Measurements from ENCODE around the gene PRAMEF13.
"Not testable (repeated sequence)": the region's sequence is repeated elsewhere in the genome, so short reads cannot be mapped to it uniquely, and the experiment has no call there.

PRAMEF13 gene

GRCh38 chr1:13224480-13225060, 23.4 kb upstream of the PRAMEF13 start:
- TF ChIP-seq TAF1 (IDR thresholded peaks at IDR 0.05; ENCODE audit: low read depth, low read length) (no peak), POU2F2 (IDR thresholded peaks at IDR 0.05; ENCODE audit: low read depth, low read length) (no peak), SPI1 (IDR thresholded peaks at IDR 0.05; ENCODE audit: low read depth, low read length) (no peak), POLR2A (IDR thresholded peaks at IDR 0.05; ENCODE audit: low read depth, low read length) (no peak), POLR2AphosphoS5 (IDR thresholded peaks at IDR 0.05; ENCODE audit: low read depth, low read length) (no peak), PAX5 (IDR thresholded peaks at IDR 0.05; ENCODE audit: insufficient read depth, low read length, severe bottlenecking) (no peak)
- no peak for DNase-seq (ENCODE audit: insufficient read length, low spot score)

GRCh38 chr1:13222788-13223187, 21.6 kb upstream of the PRAMEF13 start:
- not testable (repeated sequence) for DNase-seq (ENCODE audit: insufficient read length, low spot score); FAIRE-seq

More at GRCh38 chr1:13224480-13225060, 23.4 kb upstream of the PRAMEF13 start:
- no peak for FAIRE-seq

- DNase-seq (ENCODE audit: insufficient read length, low spot score); FAIRE-seq: not testable (repeated sequence)
Observed at GRCh38 chr1:13219203-13219602, 18.0 kb upstream of the PRAMEF13 start.

GRCh38 chr1:13216619-13217018, 15.4 kb upstream of the PRAMEF13 start:
- not testable (repeated sequence) for FAIRE-seq; DNase-seq (ENCODE audit: insufficient read length, low spot score)

- FAIRE-seq; DNase-seq (ENCODE audit: insufficient read length, low spot score): not testable (repeated sequence)
Observed at GRCh38 chr1:13208712-13209111, 7.5 kb upstream of the PRAMEF13 start.

- not testable (repeated sequence) for FAIRE-seq; DNase-seq (ENCODE audit: insufficient read length, low spot score)
Observed at GRCh38 chr1:13171548-13171947, 29.7 kb downstream of the PRAMEF13 start, which contains the start of gene PRAMEF9. TSS of gene PRAMEF9 (plus strand) at chr1:13171848. CDS start at chr1:13175281, 3,433 bp downstream.

GRCh38 chr1:13165531-13165930, 35.7 kb downstream of the PRAMEF13 start, which contains the start of gene HNRNPCL4:
TSS of gene HNRNPCL4 (minus strand) at chr1:13165631. CDS start at chr1:13165467, 164 bp downstream.
- not testable (repeated sequence) for DNase-seq (ENCODE audit: insufficient read length, low spot score); FAIRE-seq

- DNase-seq (ENCODE audit: insufficient read length, low spot score); FAIRE-seq: not testable (repeated sequence)
Observed at GRCh38 chr1:13155909-13156308, 45.3 kb downstream of the PRAMEF13 start, which contains the start of gene PRAMEF26. TSS of gene PRAMEF26 (minus strand) at chr1:13156009. CDS start at chr1:13153095, 2,914 bp downstream.
